Uterus (tissue), 4 donors: ENCODE data around the gene ANKRD6. TPM values are rescaled to one million over a fixed set of nuclear protein-coding genes. Genes with fewer than 3 reads are reported as not detected.

Experiments used
- DNase-seq, 2 donors: peaks; one replicate each; pipeline ENCODE4 v3.0.0-alpha.2; 2019 to 2020
- H3K27ac ChIP-seq, 2 donors: fragments of 200-600 bp; sonication (generic); 1 replicate in 1 of 2; 2 replicates in 1 of 2; pipeline ENCODE4 v1.5.1; 2016 to 2018
- H3K27me3 ChIP-seq, 2 donors: fragments of 200-600 bp; sonication (generic); one replicate each; pipeline ENCODE4 v1.5.1; 2018 to 2019; ENCODE audit warnings: control low read depth in 1 of 2
- H3K36me3 ChIP-seq, 2 donors: fragments of 200-600 bp; sonication (generic); one replicate each; pipeline ENCODE4 v1.5.1; 2019; ENCODE audit warnings: control low read depth in 1 of 2
- H3K4me1 ChIP-seq, 2 donors: fragments of 200-600 bp; sonication (generic); one replicate each; pipeline ENCODE4 v1.5.1; 2018 to 2019; ENCODE audit warnings: control low read depth in 1 of 2
- H3K4me3 ChIP-seq, 2 donors: fragments of 200-600 bp; sonication (generic); 1 replicate in 1 of 2; 2 replicates in 1 of 2; pipeline ENCODE4 v1.5.1; 2018 to 2019; ENCODE audit warnings: mild to moderate bottlenecking in 1 of 2
- H3K9me3 ChIP-seq, 2 donors: fragments of 200-600 bp; sonication (generic); one replicate each; pipeline ENCODE4 v1.5.1; 2019; ENCODE audit warnings: control low read depth in 1 of 2
- CTCF ChIP-seq, 4 experiments: fragments of 200-600 bp in 2 of 4; fragments of 450-650 bp in 2 of 4; sonication (generic) in 2 of 4; IDR thresholded peaks; one replicate each; pipeline ENCODE4 v1.5.1; 2016 to 2019; ENCODE audit warnings: antibody characterized with exemption in 4 of 4, mild to moderate bottlenecking in 2 of 4, moderate library complexity in 1 of 4
- POLR2A ChIP-seq, 2 donors: fragments of 450-650 bp; IDR thresholded peaks; one replicate each; pipeline ENCODE4 v1.6.1; 2016; ENCODE audit warnings: antibody characterized with exemption in 2 of 2, mild to moderate bottlenecking in 1 of 2, moderate library complexity in 1 of 2
- intact Hi-C: fragments of 100-400 bp; cut with DNase I; formaldehyde crosslinking; loops from one replicate; pipeline ENCODE4 v1.15.1; 2023; ENCODE audit warnings: low total_unique reads
- total RNA-seq, 4 donors: library from RNA; depleted of rRNA in 3 of 4; stranded (reverse); fragments of >200 nt in 3 of 4; gene quantifications; one replicate each; pipeline versions ENCODE4 v1.1.0 to v1.2.4, GENCODE V29; 2014 to 2023
- donor health status: DM: yes; HTN: yes; CAD: no.

ANKRD6 gene
- total RNA-seq, 4 donors from 2014 or later = 6.7 to 32.6 (median 24.5) TPM

GRCh38 chr6:89597988-89598387 lies 165.0 kb downstream of the ANKRD6 start:
- no peaks in the 10 kb centered on the region for H3K4me1 ChIP-seq
- no peak overlapping the region for H3K4me3 ChIP-seq
- no peak for TF ChIP-seq POLR2A (IDR thresholded peaks at IDR 0.05)
- peak in 2 of 4 experiments; percentile 8 to 27 for TF ChIP-seq CTCF (IDR thresholded peaks at IDR 0.05)
- intact Hi-C loops = no loop called here
- no peak for DNase-seq
- no peak overlapping the region for H3K27ac ChIP-seq
- H3K36me3 ChIP-seq = no peaks in the 10 kb centered on the region
- H3K27me3 ChIP-seq = no peaks in the 10 kb centered on the region
- no peaks in the 10 kb centered on the region for H3K9me3 ChIP-seq

- DNase-seq = no peak
- H3K4me1 ChIP-seq = no peaks in the 10 kb centered on the region
- H3K36me3 ChIP-seq = no peaks in the 10 kb centered on the region
- intact Hi-C loops = loop anchor here (10.0 kb wide), 1 partner anchor 165 kb away; the partner anchor contains the start of gene ANKRD6
- H3K9me3 ChIP-seq = no peaks in the 10 kb centered on the region
- no peaks in the 10 kb centered on the region for H3K27me3 ChIP-seq
- no peak overlapping the region for H3K27ac ChIP-seq
- TF ChIP-seq CTCF (IDR thresholded peaks at IDR 0.05) (no peak), POLR2A (IDR thresholded peaks at IDR 0.05) (no peak)
- no peak overlapping the region for H3K4me3 ChIP-seq
These were observed 166.8 kb downstream of the ANKRD6 start for GRCh38 chr6:89599727-89600126.

GRCh38 chr6:89602166-89602565 lies 169.2 kb downstream of the ANKRD6 start:
- Histone ChIP-seq H3K27ac (no peak overlapping the region), H3K27me3 (no peaks in the 10 kb centered on the region), H3K4me3 (no peak overlapping the region), H3K9me3 (no peaks in the 10 kb centered on the region), H3K4me1 (no peaks in the 10 kb centered on the region), H3K36me3 (no peaks in the 10 kb centered on the region)
- DNase-seq = no peak
- intact Hi-C loops = loop anchor here (10.0 kb wide), 1 partner anchor 167 kb away; the partner anchor contains the start of gene ANKRD6
- TF ChIP-seq POLR2A (IDR thresholded peaks at IDR 0.05) (no peak), CTCF (IDR thresholded peaks at IDR 0.05) (no peak)

GRCh38 chr6:89604653-89605052 lies 171.7 kb downstream of the ANKRD6 start:
- no peaks in the 10 kb centered on the region for H3K9me3 ChIP-seq
- no peaks in the 10 kb centered on the region for H3K4me1 ChIP-seq
- no peak for DNase-seq
- no peaks in the 10 kb centered on the region for H3K36me3 ChIP-seq
- intact Hi-C loops = loop anchor here (10.0 kb wide), 1 partner anchor 170 kb away; the partner anchor contains the start of gene ANKRD6
- TF ChIP-seq POLR2A (IDR thresholded peaks at IDR 0.05) = no peak
- no peak for TF ChIP-seq CTCF (IDR thresholded peaks at IDR 0.05)
- H3K4me3 ChIP-seq = no peak overlapping the region
- no peaks in the 10 kb centered on the region for H3K27me3 ChIP-seq
- no peak overlapping the region for H3K27ac ChIP-seq

GRCh38 chr6:89605861-89606260 lies 172.9 kb downstream of the ANKRD6 start:
- Histone ChIP-seq H3K27me3 (no peaks in the 10 kb centered on the region), H3K4me1 (no peaks in the 10 kb centered on the region), H3K4me3 (no peak overlapping the region), H3K27ac (no peak overlapping the region), H3K36me3 (no peaks in the 10 kb centered on the region), H3K9me3 (no peaks in the 10 kb centered on the region)
- TF ChIP-seq POLR2A (IDR thresholded peaks at IDR 0.05) (no peak), CTCF (IDR thresholded peaks at IDR 0.05) (no peak)
- intact Hi-C loops = loop anchor here (10.0 kb wide), 1 partner anchor 171 kb away; the partner anchor contains the start of gene ANKRD6
- no peak for DNase-seq
